CD14-positive monocyte (primary cell): ENCODE measurements around the gene GRIK5. TPM values are rescaled to one million over a fixed set of nuclear protein-coding genes. Genes with fewer than 3 reads are reported as not detected.

ENCODE experiments used
- DNase-seq, 3 donors: peaks; one replicate each; pipeline ENCODE4 v3.0.0-alpha.2; 2011 to 2022
- H2AFZ ChIP-seq: 2 replicates; pipeline ENCODE4 v1.6.0; 2012; ENCODE audit warnings: mild to moderate bottlenecking, low read depth, low read length, inconsistent platforms; ENCODE audit not compliant: insufficient read depth, poor library complexity, severe bottlenecking
- H3K27ac ChIP-seq, 2 donors: 1 replicate in 1 of 2; 2 replicates in 1 of 2; pipeline ENCODE4 v1.5.1; 2012 to 2013; ENCODE audit warnings: low read length in 2 of 2, control low read depth in 1 of 2, inconsistent platforms in 1 of 2, low read depth in 1 of 2, mild to moderate bottlenecking in 1 of 2
- H3K27me3 ChIP-seq, 2 donors: one replicate each; pipeline versions ENCODE4 v1.6.0 to v1.6.1; 2011 to 2013; ENCODE audit warnings: low read length in 2 of 2; ENCODE audit not compliant: control insufficient read depth in 2 of 2, insufficient read depth in 2 of 2
- H3K36me3 ChIP-seq, 2 donors: replicated peaks in 1 of 2; 1 replicate in 1 of 2; 2 replicates in 1 of 2; pipeline versions ENCODE4 v1.5.1 to v1.6.1; 2012 to 2013; ENCODE audit warnings: low read length in 2 of 2, control low read depth in 1 of 2, inconsistent platforms in 1 of 2, mild to moderate bottlenecking in 1 of 2; ENCODE audit not compliant: insufficient read depth in 2 of 2, control insufficient read depth in 1 of 2
- H3K4me1 ChIP-seq, 2 donors: 1 replicate in 1 of 2; 2 replicates in 1 of 2; pipeline versions ENCODE4 v1.5.1 to v1.6.1; 2012 to 2013; ENCODE audit warnings: low read length in 2 of 2, control low read depth in 1 of 2, inconsistent platforms in 1 of 2, mild to moderate bottlenecking in 1 of 2, moderate library complexity in 1 of 2; ENCODE audit not compliant: insufficient read depth in 2 of 2, control insufficient read depth in 1 of 2
- H3K4me2 ChIP-seq: replicated peaks from 2 replicates; pipeline ENCODE3; 2012; ENCODE audit warnings: low read length, moderate library complexity, mild to moderate bottlenecking; ENCODE audit not compliant: poor library complexity, severe bottlenecking; ENCODE audit errors: extremely low read depth
- H3K4me3 ChIP-seq, 3 experiments: fragments of 200-600 bp in 1 of 3; sonication (generic) in 1 of 3; replicated peaks in 1 of 3; 1 replicate in 2 of 3; 2 replicates in 1 of 3; pipeline ENCODE4 v1.5.1; 2011 to 2013; ENCODE audit warnings: low read length in 3 of 3, mild to moderate bottlenecking in 3 of 3, control low read depth in 2 of 3, low read depth in 2 of 3, inconsistent platforms in 1 of 3, moderate library complexity in 1 of 3
- H3K79me2 ChIP-seq: 2 replicates; pipeline ENCODE4 v1.6.0; 2012; ENCODE audit warnings: mild to moderate bottlenecking, control low read depth, inconsistent platforms, low read length, moderate library complexity; ENCODE audit not compliant: insufficient read depth
- H3K9ac ChIP-seq: 2 replicates; pipeline ENCODE4 v1.6.0; 2017; ENCODE audit warnings: low read length, mild to moderate bottlenecking; ENCODE audit not compliant: insufficient read depth, poor library complexity, severe bottlenecking
- H3K9me3 ChIP-seq, 2 donors: replicated peaks in 1 of 2; 1 replicate in 1 of 2; 2 replicates in 1 of 2; pipeline versions ENCODE4 v1.5.1 to v1.6.1; 2012 to 2013; ENCODE audit warnings: low read length in 2 of 2, control low read depth in 1 of 2; ENCODE audit not compliant: control insufficient read depth in 1 of 2, insufficient read depth in 1 of 2
- H4K20me1 ChIP-seq: 2 replicates; pipeline ENCODE4 v1.6.0; 2012; ENCODE audit warnings: mild to moderate bottlenecking, low read length, control low read depth, moderate library complexity; ENCODE audit not compliant: insufficient read depth
- H3K27ac Mint-ChIP-seq, 7 donors: one replicate each; pipeline ENCODE4 v1.8.0; 2020; ENCODE audit warnings: mild to moderate bottlenecking in 7 of 7, mixed read lengths in 7 of 7, moderate library complexity in 6 of 7, inconsistent platforms in 2 of 7
- H3K27me3 Mint-ChIP-seq, 3 donors: one replicate each; pipeline ENCODE4 v1.8.0; 2021 to 2022; ENCODE audit warnings: low read depth in 3 of 3, mild to moderate bottlenecking in 3 of 3, mixed read lengths in 3 of 3, moderate library complexity in 3 of 3, inconsistent platforms in 1 of 3
- H3K36me3 Mint-ChIP-seq, 2 donors: one replicate each; pipeline ENCODE4 v1.8.0; 2020; ENCODE audit warnings: mixed read lengths in 2 of 2, inconsistent platforms in 1 of 2, mild to moderate bottlenecking in 1 of 2
- H3K4me1 Mint-ChIP-seq: one replicate; pipeline ENCODE4 v1.8.0; 2020; ENCODE audit warnings: mild to moderate bottlenecking, mixed read lengths
- H3K4me3 Mint-ChIP-seq, 2 donors: one replicate each; pipeline ENCODE4 v1.8.0; 2020; ENCODE audit warnings: mild to moderate bottlenecking in 2 of 2, mixed read lengths in 2 of 2, moderate library complexity in 1 of 2
- H3K9me3 Mint-ChIP-seq, 7 donors: one replicate each; pipeline ENCODE4 v1.8.0; 2020 to 2022; ENCODE audit warnings: mixed read lengths in 7 of 7, mild to moderate bottlenecking in 6 of 7, moderate library complexity in 6 of 7, inconsistent platforms in 2 of 7
- CTCF ChIP-seq: fragments of 200-600 bp; IDR thresholded peaks from one replicate; pipeline ENCODE4 v1.8.0; 2022; ENCODE audit warnings: antibody characterized with exemption, mild to moderate bottlenecking
- WGBS: methylation state at CpG from one replicate; pipeline ENCODE4 v1.1.5; 2013; ENCODE audit warnings: missing lambda C conversion rate; ENCODE audit not compliant: insufficient coverage; 5-methylcytosine and 5-hydroxymethylcytosine counted together
- intact Hi-C, 2 donors: fragments of 100-400 bp; cut with micrococcal nuclease; formaldehyde crosslinking; loops; one replicate each; pipeline versions ENCODE4 v1.15.0 to v1.15.1; 2023
- polyA plus RNA-seq, 3 donors: library from polyadenylated mRNA; depleted of rRNA in 1 of 3; unstranded in 2 of 3; stranded (reverse) in 1 of 3; fragments of 300-500 nt in 2 of 3; fragments of >200 nt in 1 of 3; fragmentation: Illumina TruSeq in 2 of 3; gene quantifications; 1 replicate in 2 of 3; 2 replicates in 1 of 3; pipeline ENCODE4 v1.2.3, GENCODE V29; 2012 to 2021

GRIK5 gene
- polyA plus RNA-seq, 3 donors = 0.12 to 0.28 TPM; not detected in 1

GRCh38 chr19:42099336-42099925 is 29.4 kb upstream of the GRIK5 start:
- Histone ChIP-seq H3K36me3 (peaks cover 78 to 100% of the 10 kb centered on the region in 2 donors), H2AFZ (no peak overlapping the region), H4K20me1 (peaks cover 99% of the 10 kb centered on the region), H3K79me2 (peaks cover 6% of the 10 kb centered on the region), H3K4me1 (no peaks in the 10 kb centered on the region), H3K9ac (no peak overlapping the region), H3K4me3 (no peak overlapping the region), H3K27me3 (no peaks in the 10 kb centered on the region), H3K27ac (no peak overlapping the region), H3K9me3 (no peaks in the 10 kb centered on the region), H3K4me2 (no peak overlapping the region)
- H3K4me3 Mint-ChIP-seq = no peak overlapping the region
- no peak for DNase-seq
- TF ChIP-seq CTCF = no peak
- intact Hi-C loops = no loop called here
- 83% methylated on average over 5 of the region's 6 CpGs for WGBS
- H3K36me3 Mint-ChIP-seq = peaks cover 72 to 94% of the 10 kb centered on the region in 2 donors
- peaks cover 2% of the 10 kb centered on the region for H3K4me1 Mint-ChIP-seq
- H3K27ac Mint-ChIP-seq = peak overlapping the region in 1 of 7 donors; percentile 32
- H3K27me3 Mint-ChIP-seq = peaks cover 0 to 2% (median 0%) of the 10 kb centered on the region in 3 donors
- no peaks in the 10 kb centered on the region for H3K9me3 Mint-ChIP-seq

- Histone ChIP-seq H3K27me3 (no peaks in the 10 kb centered on the region), H3K4me1 (no peaks in the 10 kb centered on the region), H4K20me1 (peaks cover 99% of the 10 kb centered on the region), H3K79me2 (peaks cover 4% of the 10 kb centered on the region), H3K4me3 (no peak overlapping the region), H3K9me3 (no peaks in the 10 kb centered on the region), H3K36me3 (peaks cover 78 to 100% of the 10 kb centered on the region in 2 donors), H2AFZ (no peak overlapping the region), H3K4me2 (no peak overlapping the region), H3K27ac (no peak overlapping the region), H3K9ac (no peak overlapping the region)
- 100% methylated on average over 2 of the region's 6 CpGs for WGBS
- Mint-ChIP-seq H3K4me3 (no peak overlapping the region), H3K27ac (no peak overlapping the region), H3K4me1 (peaks cover 2% of the 10 kb centered on the region), H3K36me3 (peaks cover 73 to 94% of the 10 kb centered on the region in 2 donors), H3K9me3 (no peaks in the 10 kb centered on the region), H3K27me3 (peaks cover 0 to 2% (median 0%) of the 10 kb centered on the region in 3 donors)
- DNase-seq = no peak
- TF ChIP-seq CTCF = no peak
- intact Hi-C loops = no loop called here
Observed at GRCh38 chr19:42098781-42099180, 28.8 kb upstream of the GRIK5 start.
